DMS153 (cell line): ENCODE results near the gene PLAU.
"Not testable (repeated sequence)": the region's sequence is repeated elsewhere in the genome, so short reads cannot be mapped to it uniquely, and the experiment has no call there.

ENCODE experiments used
- DNase-seq: peaks from one replicate; lab custom pipeline; 2025; lab: John Stamatoyannopoulos, UW

Gene PLAU

DNA sequence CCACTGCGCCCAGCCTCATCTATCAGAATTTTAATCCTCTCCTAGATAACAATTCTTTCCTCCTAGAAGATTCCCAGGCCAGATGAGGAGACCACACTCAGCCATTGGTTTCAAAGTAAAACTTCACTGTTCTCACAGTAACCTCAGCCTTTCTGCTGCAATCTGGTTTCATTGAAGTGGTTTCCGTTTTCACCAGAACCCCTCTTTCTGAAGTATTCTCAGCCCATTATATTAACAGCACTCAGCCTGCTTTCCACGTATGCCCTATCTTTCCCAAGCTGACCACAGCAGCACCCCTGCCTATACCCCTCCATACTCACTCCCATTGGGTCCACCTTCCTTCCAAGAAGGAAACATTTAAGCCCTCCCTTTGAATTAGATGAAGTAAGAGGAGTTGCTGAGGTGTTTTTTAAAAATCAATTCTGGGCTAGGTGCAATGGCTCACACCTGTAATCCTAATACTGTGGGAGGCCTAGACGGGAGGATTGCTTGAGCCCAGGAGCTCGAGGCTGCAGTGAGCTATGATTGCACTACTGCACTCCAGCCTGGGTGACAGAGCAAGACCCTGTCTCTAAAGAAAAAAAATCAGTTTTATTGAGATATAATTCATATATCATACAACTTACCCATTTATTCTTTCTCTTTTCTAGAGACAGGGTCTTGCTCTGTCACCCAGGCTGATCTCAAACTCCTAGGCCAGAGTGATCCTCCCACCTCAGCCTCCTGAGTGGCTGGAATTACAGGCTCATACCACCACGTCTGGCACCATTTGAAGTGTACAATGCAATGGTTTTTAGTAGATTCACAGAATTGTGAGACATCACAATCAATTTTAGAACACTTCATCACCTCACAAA lies 11.3 kb downstream of the PLAU start:
- DNase-seq = no peak

DNA sequence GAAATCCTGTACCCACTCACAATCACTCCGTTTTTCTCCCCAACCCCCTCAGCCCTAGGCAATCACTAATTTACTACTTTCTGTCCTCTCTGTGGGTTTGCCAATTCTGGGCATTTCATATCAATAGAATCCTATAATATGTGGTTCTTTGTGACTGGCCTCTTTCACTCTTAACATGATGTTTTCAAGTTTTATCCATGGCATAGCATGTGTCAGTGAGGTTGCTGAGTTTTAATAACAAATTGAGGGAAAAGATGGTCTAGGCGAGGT lies 11.9 kb downstream of the PLAU start:
- DNase-seq = no peak

DNA sequence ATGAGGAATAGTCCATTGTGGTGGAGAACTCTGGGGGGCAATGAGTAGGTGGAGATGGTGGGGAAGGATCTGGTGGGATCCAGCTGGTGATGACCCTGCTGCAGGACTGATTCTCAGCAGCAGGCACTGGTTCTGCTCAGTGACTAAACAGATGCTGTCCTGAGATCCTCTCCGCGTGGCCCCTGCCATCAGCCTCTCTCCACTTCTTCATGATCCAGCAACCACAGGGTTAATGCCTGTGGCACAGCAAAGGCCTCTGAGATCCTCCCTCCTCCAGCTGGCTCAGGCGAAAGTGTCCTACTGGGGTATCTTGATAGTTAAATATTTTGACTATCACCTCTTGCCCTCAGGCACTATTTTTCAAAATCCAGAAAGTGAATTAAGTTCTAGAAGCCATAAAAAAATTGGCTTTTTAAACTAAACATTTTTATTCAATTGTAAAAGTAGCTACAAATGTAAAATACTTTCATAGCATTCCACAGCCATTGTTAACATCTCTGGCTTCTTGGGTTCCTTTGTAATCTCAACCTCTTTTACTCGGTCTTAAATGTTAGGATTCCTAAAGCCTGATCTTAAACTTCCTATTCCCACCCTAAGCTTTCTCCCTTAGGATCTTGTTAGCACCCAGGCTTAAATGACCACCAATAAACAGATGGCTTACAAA lies 13.1 kb downstream of the PLAU start:
- DNase-seq = no peak

DNA sequence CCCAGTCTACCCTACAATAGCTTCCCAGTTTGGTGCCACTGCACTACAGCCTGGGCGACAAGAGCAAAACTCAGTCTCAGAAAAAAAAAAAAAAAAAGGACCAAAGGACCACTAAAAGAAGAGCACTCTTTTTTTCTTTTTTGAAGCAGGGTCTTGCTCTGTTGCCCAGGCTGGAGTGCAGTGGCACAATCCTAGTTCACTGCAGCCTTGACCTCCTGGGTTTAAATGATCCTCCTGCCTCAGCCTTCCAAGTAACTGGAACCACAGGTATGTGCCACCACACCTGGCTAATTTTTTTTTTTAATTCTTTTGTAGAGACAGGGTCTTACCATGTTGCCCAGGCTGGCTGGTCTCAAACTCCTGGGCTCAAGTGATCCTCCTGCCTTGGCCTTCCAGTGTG lies 14.0 kb downstream of the PLAU start:
- DNase-seq = no peak

DNA sequence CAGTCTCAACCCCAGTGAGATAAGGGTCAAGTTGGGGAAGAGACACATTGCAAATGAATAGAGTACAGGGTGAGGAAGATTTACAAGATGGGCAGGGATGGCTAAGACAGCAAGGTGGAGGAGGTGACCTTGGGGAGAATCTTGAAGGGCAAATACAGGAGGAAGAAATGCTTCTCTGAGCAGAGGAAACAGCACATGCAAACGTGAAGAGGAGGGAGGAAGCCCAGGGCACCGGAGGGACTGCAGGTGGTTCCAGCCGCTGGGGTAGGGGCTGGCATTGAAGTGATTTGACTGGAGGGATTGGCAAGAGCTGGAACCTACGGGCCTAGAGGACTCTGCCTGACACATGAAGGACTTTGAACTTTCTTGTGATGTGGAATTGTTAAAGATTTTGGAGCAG lies 14.6 kb downstream of the PLAU start:
- no peak for DNase-seq

DNA sequence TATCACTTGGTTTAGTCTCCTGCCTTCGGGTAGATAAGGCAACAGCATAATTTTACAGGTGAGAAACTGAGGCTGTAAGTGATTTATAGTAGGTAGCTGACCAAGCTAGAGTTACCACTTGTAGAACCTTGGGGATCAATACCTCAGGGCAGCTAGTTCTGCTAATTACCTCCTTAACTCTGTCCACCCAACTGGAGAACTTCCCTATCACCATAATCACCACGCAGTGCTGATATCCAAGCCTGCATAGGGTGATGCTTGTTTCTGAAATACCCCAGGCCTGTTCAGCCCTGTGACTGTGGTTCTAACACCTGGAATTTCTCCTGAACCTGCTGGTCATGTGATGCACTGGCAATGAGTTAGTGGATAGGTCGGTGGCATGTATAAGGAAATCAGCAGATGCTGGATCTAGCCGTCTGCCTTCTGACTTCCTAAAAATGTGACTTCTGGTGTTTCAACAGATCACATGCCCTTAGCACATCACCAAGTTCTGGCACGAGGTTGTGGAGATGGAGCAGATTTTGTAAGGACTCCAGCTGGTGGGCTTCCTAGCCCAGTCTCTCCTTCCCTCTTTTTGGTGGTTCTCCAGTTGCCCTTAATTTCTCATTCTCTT lies 15.3 kb downstream of the PLAU start:
- no peak for DNase-seq

DNA sequence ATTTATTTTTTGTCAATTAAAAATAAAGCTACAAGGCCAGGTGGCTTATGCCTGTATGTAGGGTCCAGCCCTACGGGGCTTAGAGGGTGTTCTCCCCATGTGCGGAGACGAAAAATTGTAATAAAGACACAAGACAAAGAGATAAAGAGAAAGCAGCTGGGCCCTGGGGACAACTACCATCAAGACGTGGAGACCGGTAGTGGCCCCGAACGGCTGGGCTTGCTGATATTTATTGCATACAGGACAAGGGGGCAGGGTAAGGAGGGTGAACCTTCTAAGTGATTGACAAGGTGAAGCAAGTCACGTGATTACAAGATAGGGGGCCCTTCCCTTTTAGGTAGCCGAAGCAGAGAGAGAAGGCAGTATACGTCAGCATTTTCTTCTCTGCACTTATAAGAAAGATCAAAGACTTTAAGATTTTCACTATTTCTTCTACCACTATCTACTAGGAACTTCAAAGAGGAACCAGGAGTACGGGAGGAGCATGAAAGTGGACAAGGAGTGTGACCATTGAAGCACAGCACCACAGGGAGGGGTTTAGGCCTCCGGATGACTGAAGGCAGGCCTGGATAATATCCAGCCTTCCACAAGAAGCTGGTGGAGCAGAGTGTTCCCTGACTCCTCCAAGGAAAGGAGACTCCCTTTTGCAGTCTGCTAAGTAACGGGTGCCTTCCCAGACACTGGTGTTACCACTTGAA lies 19.8 kb downstream of the PLAU start:
- not testable (repeated sequence) for DNase-seq

DNA sequence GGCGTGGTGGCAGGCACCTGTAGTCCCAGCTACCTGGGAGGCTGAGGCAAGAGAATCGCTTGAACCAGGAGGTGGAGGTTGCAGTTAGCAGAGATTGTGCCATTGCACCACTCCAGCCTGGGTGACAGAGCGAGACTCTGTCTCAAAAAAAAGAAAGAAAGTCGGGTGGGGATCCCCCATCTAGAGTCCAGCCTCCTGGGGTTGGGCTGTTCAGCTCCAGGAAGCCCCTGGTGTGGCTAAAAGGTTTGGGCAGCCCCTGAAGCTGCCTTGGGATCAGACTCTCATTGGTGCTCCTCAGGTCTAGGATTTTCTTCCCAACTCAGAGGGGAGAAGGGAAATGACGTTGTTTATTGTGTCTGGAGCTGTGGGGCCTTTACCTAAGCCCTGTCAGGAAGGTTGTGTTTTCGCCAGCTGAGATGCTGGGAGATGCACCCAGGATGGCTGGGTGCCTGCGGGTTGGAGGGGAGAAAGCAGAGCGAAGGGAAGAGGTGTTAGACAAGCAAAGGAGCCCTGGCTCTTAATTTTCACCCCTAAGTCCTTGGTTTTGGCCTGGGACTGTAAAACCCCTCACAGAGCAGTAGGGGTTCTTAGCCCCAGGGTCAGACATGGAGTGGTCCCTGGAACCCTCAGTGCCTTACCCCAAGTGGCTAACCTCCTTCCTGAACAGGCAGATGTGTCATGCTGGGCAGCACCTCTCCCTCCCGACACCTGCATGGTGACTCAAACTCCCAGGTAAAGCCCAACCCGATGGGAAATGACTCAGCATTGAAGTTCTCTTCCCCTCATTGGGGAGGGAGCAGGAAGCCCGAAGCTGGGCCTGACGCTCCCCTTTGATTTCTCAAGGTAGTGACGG lies 21.1 kb downstream of the PLAU start:
- DNase-seq = peak; percentile 20

DNA sequence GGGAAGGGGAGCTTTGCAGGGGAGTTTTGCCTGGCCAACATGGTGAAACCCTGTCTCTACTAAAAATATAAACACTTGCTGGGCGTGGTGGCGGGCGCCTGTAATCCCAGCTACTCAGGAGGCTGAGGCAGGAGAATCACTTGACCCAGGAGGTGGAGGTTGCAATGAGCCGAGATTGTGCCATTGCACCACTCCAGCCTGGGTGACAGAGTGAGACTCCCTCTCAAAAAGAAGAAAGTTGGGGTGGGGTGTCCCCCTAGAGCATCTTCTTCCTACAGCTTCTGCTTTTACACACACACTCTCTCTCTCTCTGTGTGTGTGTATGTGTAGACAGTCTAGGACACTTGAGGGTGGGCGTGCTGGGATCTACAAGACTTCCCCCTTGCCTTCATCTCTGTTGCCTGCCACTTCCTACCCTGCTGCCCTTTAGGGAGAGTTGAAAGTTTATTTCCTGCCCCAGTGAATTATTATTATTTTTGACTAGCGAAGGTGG lies 21.7 kb downstream of the PLAU start:
- DNase-seq = no peak

DNA sequence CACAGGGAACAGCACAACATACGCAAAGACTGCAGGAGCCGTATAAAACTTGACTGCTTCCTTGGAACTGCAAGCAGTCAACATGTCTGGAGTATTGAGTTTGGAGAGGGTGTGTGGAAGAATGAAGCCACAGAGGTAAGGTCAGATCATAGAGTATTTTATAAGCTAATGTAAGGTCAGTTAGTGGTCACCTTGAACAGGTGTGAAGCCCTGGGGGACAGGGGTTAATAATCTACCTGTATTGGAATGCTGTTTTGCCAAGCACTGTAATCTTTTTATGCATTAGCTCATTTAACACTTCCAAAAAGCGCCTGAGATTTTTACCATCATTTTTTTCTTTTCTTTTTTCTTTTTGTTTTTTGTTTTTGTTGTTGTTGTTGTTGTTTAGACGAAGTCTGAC lies 23.1 kb downstream of the PLAU start:
- DNase-seq = no peak

DNA sequence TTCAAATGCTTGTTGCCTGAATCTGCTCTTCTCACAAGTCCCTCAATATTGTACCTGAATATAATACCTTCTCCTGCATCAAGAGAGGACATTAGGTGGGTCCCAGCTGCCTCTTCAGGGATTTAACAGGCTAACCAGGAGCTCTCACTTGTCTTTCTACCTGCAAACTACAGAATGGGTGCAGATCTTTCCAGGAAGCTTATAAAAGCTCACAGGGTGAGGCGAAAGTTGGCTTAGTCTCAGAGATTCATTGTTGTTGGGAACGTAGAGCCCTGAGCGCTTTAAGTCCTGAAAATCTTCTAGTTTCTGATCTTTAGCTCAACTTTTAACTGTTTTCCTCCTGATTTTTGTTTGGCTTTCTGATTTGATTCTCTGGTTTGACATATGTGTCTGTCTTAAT lies 25.0 kb downstream of the PLAU start:
- DNase-seq = no peak

DNA sequence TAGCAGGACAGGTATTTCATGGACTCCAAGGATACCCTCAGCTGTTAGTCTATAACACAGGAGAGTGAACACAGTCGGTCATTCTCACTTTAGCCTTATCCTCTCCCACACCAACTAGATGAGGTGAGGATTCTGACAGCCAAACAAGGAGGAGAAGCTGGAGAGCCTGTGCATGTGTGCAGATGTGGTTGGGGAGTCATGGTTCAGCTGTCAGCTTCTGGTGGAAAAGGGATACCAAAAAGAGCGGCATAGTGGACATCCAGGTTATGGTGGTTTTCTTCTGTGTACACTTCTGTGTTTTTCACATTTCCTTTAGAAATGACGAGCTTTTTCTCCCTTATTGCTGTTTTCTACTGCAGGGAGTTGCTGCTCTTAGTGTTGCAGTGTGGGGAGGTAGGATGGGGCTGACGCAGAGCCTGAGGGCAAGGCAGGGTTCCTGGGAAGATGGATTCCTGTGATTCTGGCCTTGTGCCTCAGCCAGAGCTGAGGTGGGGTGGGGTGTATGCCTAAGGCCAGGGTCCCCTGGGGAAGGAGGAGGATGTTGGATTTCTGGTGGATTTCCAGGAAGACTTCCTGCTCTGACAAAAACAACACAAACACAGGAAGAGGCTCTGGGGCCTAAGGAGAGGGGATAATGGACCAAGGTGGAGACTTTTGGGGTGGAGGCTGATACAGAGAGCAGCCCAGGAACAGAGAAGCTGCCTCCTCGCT lies 26.6 kb downstream of the PLAU start:
- no peak for DNase-seq

DNA sequence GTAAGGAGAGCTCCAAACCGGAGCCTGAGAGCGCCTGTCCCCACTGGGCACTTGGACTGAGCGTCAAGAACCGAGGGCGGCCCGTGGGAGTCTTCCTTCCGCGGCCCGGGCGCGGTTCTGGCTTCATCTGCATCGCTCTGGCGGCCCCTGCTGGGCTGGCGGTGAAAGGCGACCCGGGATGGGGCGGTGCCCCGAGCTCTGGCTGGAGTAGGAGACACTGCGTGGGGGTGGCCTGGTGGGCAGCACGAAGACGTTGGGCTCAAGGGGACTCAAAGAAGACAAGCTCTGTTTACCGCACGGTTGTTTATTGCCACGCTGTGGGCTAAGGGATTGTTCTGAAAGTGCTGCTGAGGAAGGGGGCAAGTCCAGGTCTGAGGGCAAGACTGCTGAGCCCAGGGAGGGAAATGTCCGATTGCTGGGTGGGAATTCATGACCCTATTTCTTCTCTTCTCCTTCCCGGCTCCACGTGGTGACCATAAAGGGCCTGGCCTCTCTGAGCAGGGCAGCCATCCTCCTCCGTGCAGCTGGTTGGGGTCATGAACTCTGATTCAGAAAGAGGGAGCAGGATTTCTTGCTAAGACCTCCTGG lies 29.8 kb downstream of the PLAU start:
- DNase-seq = no peak

DNA sequence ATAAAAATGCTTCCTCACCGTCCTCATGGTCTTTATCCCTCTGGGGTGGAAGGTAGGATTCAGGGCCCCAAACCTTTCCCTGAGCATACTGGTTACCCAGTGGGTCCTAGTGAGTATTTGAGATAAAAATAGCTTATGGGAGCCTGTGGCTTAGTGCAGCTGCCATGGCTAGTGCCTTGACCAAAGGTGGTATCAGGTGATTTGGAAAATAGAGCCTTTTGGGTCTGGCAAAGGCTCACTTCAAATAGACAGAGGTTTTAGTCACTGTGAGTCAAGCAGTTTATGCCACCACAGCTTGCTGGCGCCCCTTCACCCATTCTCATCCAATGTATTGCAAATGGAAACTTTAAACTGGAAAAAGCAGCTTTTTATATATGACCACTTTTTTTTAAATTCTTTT lies 30.4 kb downstream of the PLAU start:
- DNase-seq = no peak

DNA sequence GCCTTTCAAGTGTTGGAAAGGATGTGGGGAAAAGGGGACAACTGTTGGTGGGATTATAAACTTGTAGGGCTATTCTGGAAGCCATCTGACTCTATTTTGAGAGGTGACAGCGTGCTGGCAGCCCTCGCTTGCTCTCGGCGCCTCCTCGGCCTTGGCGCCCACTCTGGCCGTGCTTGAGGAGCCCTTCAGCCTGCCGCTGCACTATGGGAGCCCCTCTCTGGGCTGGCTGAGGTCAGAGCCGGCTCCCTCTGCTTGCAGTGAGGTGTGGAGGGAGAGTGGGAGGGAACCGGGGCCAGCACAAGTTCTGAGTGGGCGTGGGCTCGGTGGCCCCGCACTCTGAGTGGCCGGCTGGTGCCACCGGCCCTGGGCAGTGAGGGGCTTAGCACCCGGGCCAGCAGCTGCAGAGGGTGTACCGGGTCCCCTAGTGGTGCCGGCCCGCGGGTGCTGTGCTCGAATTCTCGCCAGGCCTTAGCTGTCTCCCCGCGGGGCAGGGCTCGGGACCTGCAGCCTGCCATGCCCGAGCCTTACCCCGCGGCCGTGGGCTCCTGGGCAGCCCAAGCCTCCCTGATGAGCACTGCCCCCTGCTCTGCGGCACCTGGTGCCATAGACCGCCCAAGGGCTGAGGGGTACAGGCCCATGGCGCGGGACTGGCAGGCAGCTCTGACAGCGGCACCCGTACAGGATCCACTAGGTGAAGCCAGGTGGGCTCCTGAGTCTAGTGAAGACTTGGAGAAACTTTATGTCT lies 33.6 kb downstream of the PLAU start:
- no peak for DNase-seq

DNA sequence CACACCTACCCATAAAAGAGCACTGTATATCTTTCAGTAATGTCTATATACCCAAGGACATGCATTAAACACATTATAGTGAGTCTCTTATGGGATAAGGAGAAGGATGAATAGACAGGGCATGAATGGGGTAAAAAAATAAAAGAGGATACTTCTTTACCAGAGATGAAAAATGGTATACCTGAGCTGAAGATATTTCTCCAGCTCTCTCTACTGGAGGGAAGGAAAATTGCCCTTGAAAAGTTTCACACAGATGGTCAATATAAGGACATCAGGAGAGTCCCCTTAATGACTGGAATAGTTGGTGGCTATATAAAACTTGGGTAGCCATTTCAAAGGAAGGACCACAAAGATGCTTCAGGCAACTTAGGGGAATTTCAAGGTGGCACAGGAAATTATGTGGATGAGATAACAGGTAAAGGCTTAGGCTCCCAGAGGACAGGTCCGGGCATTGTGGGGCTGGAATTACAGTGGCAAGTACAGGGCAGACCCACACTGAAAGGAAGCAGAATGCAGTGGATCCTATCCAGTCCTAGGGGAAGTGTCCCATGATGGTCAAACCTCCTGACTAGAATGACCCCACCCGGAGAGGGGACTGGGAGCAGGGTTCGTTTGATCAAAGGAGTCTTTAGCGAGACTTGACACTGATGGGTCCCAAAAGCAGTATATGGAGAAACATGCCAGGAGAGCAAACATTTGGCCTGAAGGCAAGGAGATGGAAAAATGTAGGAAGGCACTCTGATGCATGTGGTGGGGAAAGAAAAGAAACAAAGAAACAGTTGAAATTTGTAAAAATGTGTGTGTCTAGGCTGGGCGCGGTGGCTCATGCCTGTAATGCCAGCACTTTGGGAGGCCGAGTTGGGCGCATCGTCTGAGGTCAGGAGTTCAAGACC lies 35.6 kb downstream of the PLAU start:
- no peak for DNase-seq

DNA sequence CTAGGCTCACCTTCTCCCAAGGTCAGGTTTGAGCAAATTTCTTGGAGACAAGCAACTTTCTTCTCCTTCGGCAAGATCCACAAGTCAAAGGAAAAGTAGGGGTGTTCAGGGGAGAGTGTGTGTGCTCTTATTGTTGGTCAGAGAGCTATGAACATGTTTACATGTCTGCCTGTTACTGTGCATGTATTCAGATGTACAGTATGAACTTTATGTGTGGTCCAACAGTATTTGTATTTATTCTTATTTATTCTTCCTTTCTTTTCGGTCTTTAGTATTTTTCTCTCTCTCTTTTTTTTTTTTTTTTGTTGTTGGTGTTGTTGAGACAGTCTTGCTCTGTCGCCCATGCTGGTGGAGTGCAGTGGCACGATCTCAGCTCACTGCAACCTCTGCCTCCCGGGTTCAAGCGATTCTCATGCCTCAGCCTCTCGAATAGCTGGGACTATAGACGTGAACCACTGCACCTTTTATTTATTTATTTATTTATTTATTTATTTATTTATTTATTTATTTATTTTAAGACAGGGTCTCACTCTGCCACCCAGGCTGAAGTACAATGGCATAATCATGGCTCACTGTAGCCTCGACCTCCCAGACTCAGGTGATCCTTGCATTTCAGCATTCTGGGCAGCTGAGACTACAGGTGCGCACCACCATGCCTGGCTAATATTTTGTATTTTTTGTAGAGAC lies 38.2 kb downstream of the PLAU start:
- no peak for DNase-seq
